Tibial nerve (tissue), 3 donors: ENCODE results near the gene CDC42BPB.

ENCODE experiments used
- CTCF ChIP-seq, 5 experiments: fragments of 200-600 bp in 3 of 5; fragments of 450-650 bp in 2 of 5; sonication (generic) in 3 of 5; IDR thresholded peaks; one replicate each; pipeline ENCODE4 v1.5.1; 2016 to 2019; ENCODE audit warnings: antibody characterized with exemption in 5 of 5, mild to moderate bottlenecking in 3 of 5, moderate library complexity in 2 of 5
- POLR2A ChIP-seq, 2 donors: fragments of 450-650 bp; IDR thresholded peaks; one replicate each; pipeline ENCODE4 v1.6.1; 2017; ENCODE audit warnings: antibody characterized with exemption in 2 of 2, mild to moderate bottlenecking in 2 of 2, moderate library complexity in 2 of 2

GRCh38 chr14:103006106-103006505 is 51.2 kb downstream of the CDC42BPB start:
- no peak for TF ChIP-seq CTCF (IDR thresholded peaks at IDR 0.05)
- TF ChIP-seq POLR2A (IDR thresholded peaks at IDR 0.05) = no peak
